ENCODE results near the gene CBLB.

Gene CBLB

DNA sequence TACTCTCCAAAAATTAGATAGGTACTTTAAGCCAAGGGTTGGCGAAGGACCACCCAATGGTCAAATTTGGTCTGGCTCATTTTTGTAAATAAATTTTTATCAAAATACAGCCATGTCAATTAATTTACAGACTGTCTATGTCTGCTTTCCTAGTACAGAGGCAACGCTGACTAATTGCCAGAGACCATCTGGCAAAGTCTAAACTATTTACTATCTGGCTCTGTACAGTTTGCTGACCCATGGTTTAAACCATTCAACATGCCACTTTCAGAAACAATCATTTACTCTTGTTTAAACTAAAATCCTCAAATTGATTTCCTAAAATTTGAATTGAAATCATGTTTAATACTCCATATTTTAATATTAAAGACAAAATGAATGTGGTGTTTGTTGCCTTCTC, 25.9 kb downstream of the CBLB start:
- CTCF ChIA-PET = no interaction called here
- POLR2A ChIA-PET = no interaction called here
- no peak overlapping the region for H3K4me3 ChIP-seq (ENCODE audit: low read depth, low read length)
- no peaks in the 10 kb centered on the region for H3K9me3 ChIP-seq (ENCODE audit: control insufficient read depth, insufficient read depth, low read depth, low read length)
- TF ChIP-seq ZNF157 (tag by site-specific recombination; IDR thresholded peaks at IDR 0.05) = no peak
- no peak for TF ChIP-seq ZNF48 (tag by site-specific recombination; IDR thresholded peaks at IDR 0.05)
- TF ChIP-seq ELK4 (IDR thresholded peaks at IDR 0.05; ENCODE audit: borderline replicate concordance, low read depth, low read length) = no peak
- no peak for TF ChIP-seq ZNF837 (tag by site-specific recombination; IDR thresholded peaks at IDR 0.05)
- no peak for TF ChIP-seq SCRT2 (tag by site-specific recombination; IDR thresholded peaks at IDR 0.05)
- no peak for TF ChIP-seq ZNF514 (tag by site-specific recombination; IDR thresholded peaks at IDR 0.05)
- no peak for TF ChIP-seq REST (tag by site-specific recombination; IDR thresholded peaks at IDR 0.05)
- no peak for TF ChIP-seq ZNF18 (tag by site-specific recombination; IDR thresholded peaks at IDR 0.05)
- no peak for TF ChIP-seq ZNF248 (tag by site-specific recombination; IDR thresholded peaks at IDR 0.05)
- H3K4me1 ChIP-seq (ENCODE audit: control insufficient read depth, insufficient read depth, low read length) = peaks cover 8% of the 10 kb centered on the region; the same call in 1 of the 2 replicates
- no peak overlapping the region for H3K27ac ChIP-seq (ENCODE audit: extremely low read depth, low read depth, low read length)
- no peaks in the 10 kb centered on the region; a peak in 1 of 3 replicates for H3K36me3 ChIP-seq (ENCODE audit: control insufficient read depth in 2 of 2, insufficient read depth in 1 of 2, low read length in 2 of 2)

DNA sequence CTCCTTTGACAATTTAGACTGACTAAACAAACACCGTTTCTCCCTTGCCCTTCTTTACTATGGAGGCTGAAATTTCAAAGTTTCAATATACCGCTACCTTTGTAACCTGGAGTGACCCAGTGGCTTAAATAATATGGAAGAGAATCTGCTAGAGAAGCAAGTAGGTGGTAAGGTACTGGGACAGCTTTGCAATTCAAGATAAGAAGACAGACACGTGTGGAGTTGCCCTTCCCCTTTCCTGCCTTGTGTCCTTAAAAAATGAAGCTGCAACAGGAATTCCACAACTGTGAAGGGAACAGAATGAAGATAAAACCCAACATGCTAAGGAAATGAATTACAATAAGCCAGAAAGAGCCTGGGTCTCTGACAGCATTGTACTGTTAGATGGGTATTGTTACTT, 26.4 kb downstream of the CBLB start:
- Histone ChIP-seq H3K4me1 (ENCODE audit: control insufficient read depth, insufficient read depth, low read length) (peaks cover 8% of the 10 kb centered on the region; the same call in 1 of the 2 replicates), H3K9me3 (ENCODE audit: control insufficient read depth, insufficient read depth, low read depth, low read length) (no peaks in the 10 kb centered on the region), H3K36me3 (ENCODE audit: control insufficient read depth in 2 of 2, insufficient read depth in 1 of 2, low read length in 2 of 2) (no peaks in the 10 kb centered on the region; a peak in 1 of 3 replicates), H3K4me3 (ENCODE audit: low read depth, low read length) (no peak overlapping the region), H3K27ac (ENCODE audit: extremely low read depth, low read depth, low read length) (no peak overlapping the region)
- ChIA-PET POLR2A (no interaction called here), CTCF (no interaction called here)
- TF ChIP-seq ZNF184 (tag by site-specific recombination; IDR thresholded peaks at IDR 0.05) (no peak), ZNF514 (tag by site-specific recombination; IDR thresholded peaks at IDR 0.05) (no peak), ZNF513 (tag by site-specific recombination; IDR thresholded peaks at IDR 0.05) (no peak), ZBTB10 (tag by site-specific recombination; IDR thresholded peaks at IDR 0.05) (no peak), ZNF830 (tag by site-specific recombination; IDR thresholded peaks at IDR 0.05; ENCODE audit: low read depth) (no peak), ZNF558 (tag by site-specific recombination; IDR thresholded peaks at IDR 0.05) (no peak), RBAK (tag by site-specific recombination; IDR thresholded peaks at IDR 0.05) (no peak), ZNF521 (tag by site-specific recombination; IDR thresholded peaks at IDR 0.05) (no peak), ZNF175 (tag by site-specific recombination; IDR thresholded peaks at IDR 0.05) (no peak), MEIS1 (CRISPR knock-in tag; IDR thresholded peaks at IDR 0.05; ENCODE audit: borderline replicate concordance) (no peak)
- TF ChIP-seq, protein P1, sequence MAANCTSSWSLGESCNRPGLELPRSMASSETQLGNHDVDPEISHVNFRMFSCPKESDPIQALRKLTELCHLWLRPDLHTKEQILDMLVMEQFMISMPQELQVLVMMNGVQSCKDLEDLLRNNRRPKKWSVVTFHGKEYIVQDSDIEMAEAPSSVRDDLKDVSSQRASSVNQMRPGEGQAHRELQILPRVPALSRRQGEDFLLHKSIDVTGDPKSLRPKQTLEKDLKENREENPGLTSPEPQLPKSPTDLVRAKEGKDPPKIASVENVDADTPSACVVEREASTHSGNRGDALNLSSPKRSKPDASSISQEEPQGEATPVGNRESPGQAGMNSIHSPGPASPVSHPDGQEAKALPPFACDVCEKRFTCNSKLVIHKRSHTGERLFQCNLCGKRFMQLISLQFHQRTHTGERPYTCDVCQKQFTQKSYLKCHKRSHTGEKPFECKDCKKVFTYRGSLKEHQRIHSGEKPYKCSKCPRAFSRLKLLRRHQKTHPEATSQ (tag by site-specific recombination; IDR thresholded peaks at IDR 0.05) = no peak

Measured in HEK293 (cell line).